ENCODE data around the gene OOSP1. TPM values are rescaled to one million over a fixed set of nuclear protein-coding genes. Genes with fewer than 3 reads are reported as not detected.
A peak's percentile ranks its signal among the peaks of the same experiment; 100 is the strongest.
"Not testable (repeated sequence)": the region's sequence is repeated elsewhere in the genome, so short reads cannot be mapped to it uniquely, and the experiment has no call there.

Gene OOSP1
- total and polyA plus RNA-seq, 2 experiments from 2014 or later = not detected

- no peaks in the 10 kb centered on the region for H3K9me2 ChIP-seq (ENCODE audit: insufficient read depth)
- no peaks in the 10 kb centered on the region for H3K9me3 ChIP-seq (ENCODE audit: low read depth)
- H3K36me3 ChIP-seq (ENCODE audit: low read depth) = no peaks in the 10 kb centered on the region
- no peak overlapping the region for H3K4me2 ChIP-seq (ENCODE audit: unreplicated experiment)
- H3K27ac ChIP-seq = no peak overlapping the region
- H3K27me3 ChIP-seq (replicated peaks; ENCODE audit: insufficient read depth) = no peaks in the 10 kb centered on the region
- H3K4me3 ChIP-seq = no peak overlapping the region
- H3F3A ChIP-seq (ENCODE audit: insufficient read depth) = no peaks in the 10 kb centered on the region
- TF ChIP-seq EZH2phosphoT487 (IDR thresholded peaks at IDR 0.05; ENCODE audit: insufficient read depth, low read depth) = no peak
- TF ChIP-seq EZH2 (IDR thresholded peaks at IDR 0.05; ENCODE audit: insufficient read depth, poor library complexity, severe bottlenecking) = no peak
- no peaks in the 10 kb centered on the region for H4K20me1 ChIP-seq (ENCODE audit: insufficient read depth)
- in situ Hi-C loops (cut with MboI) = no loop called here
- DNase-seq = no peak
- no peak overlapping the region for H3K9ac ChIP-seq
- no peak overlapping the region for H2AFZ ChIP-seq
- no peaks in the 10 kb centered on the region for H3K4me1 ChIP-seq (ENCODE audit: insufficient read depth)
- no peaks in the 10 kb centered on the region for H3K79me2 ChIP-seq (ENCODE audit: insufficient read depth)
- 40 to 48% methylated on average over 7 of the region's 7 CpGs for WGBS, 2 experiments (ENCODE audit: low coverage in 1 of 2, low lambda C conversion rate in 2 of 2, missing lambda C conversion rate in 2 of 2)
Observed at GRCh38 chr11:59898650-59899049, 39.6 kb upstream of the OOSP1 start.

GRCh38 chr11:59899532-59899931, 38.7 kb upstream of the OOSP1 start:
- H3K4me2 ChIP-seq (ENCODE audit: unreplicated experiment) = no peak overlapping the region
- H3K27me3 ChIP-seq (replicated peaks; ENCODE audit: insufficient read depth) = no peaks in the 10 kb centered on the region
- no peaks in the 10 kb centered on the region for H3F3A ChIP-seq (ENCODE audit: insufficient read depth)
- in situ Hi-C loops (cut with MboI) = no loop called here
- no peak for TF ChIP-seq EZH2 (IDR thresholded peaks at IDR 0.05; ENCODE audit: insufficient read depth, poor library complexity, severe bottlenecking)
- TF ChIP-seq EZH2phosphoT487 (IDR thresholded peaks at IDR 0.05; ENCODE audit: insufficient read depth, low read depth) = no peak
- no peaks in the 10 kb centered on the region for H3K79me2 ChIP-seq (ENCODE audit: insufficient read depth)
- H3K4me3 ChIP-seq = no peak overlapping the region
- H4K20me1 ChIP-seq (ENCODE audit: insufficient read depth) = no peaks in the 10 kb centered on the region
- WGBS, 2 experiments (ENCODE audit: low coverage in 1 of 2, low lambda C conversion rate in 2 of 2, missing lambda C conversion rate in 2 of 2) = 42 to 48% methylated on average over 11 of the region's 11 CpGs
- H3K4me1 ChIP-seq (ENCODE audit: insufficient read depth) = no peaks in the 10 kb centered on the region
- no peak overlapping the region for H3K9ac ChIP-seq
- no peak for DNase-seq
- no peaks in the 10 kb centered on the region for H3K36me3 ChIP-seq (ENCODE audit: low read depth)
- no peak overlapping the region for H3K27ac ChIP-seq
- no peaks in the 10 kb centered on the region for H3K9me3 ChIP-seq (ENCODE audit: low read depth)
- H2AFZ ChIP-seq = no peak overlapping the region
- H3K9me2 ChIP-seq (ENCODE audit: insufficient read depth) = no peaks in the 10 kb centered on the region

- H3K4me3 ChIP-seq = no peak overlapping the region
- H3K9me3 ChIP-seq (ENCODE audit: low read depth) = no peaks in the 10 kb centered on the region
- DNase-seq = no peak
- no peaks in the 10 kb centered on the region for H3F3A ChIP-seq (ENCODE audit: insufficient read depth)
- TF ChIP-seq EZH2phosphoT487 (IDR thresholded peaks at IDR 0.05; ENCODE audit: insufficient read depth, low read depth) = no peak
- TF ChIP-seq EZH2 (IDR thresholded peaks at IDR 0.05; ENCODE audit: insufficient read depth, poor library complexity, severe bottlenecking) = no peak
- H4K20me1 ChIP-seq (ENCODE audit: insufficient read depth) = no peaks in the 10 kb centered on the region
- H3K27me3 ChIP-seq (replicated peaks; ENCODE audit: insufficient read depth) = no peaks in the 10 kb centered on the region
- H3K9me2 ChIP-seq (ENCODE audit: insufficient read depth) = no peaks in the 10 kb centered on the region
- no peak overlapping the region for H2AFZ ChIP-seq
- H3K27ac ChIP-seq = no peak overlapping the region
- H3K4me1 ChIP-seq (ENCODE audit: insufficient read depth) = no peaks in the 10 kb centered on the region
- H3K9ac ChIP-seq = no peak overlapping the region
- no peaks in the 10 kb centered on the region for H3K79me2 ChIP-seq (ENCODE audit: insufficient read depth)
- H3K4me2 ChIP-seq (ENCODE audit: unreplicated experiment) = no peak overlapping the region
- in situ Hi-C loops (cut with MboI) = no loop called here
- no peaks in the 10 kb centered on the region for H3K36me3 ChIP-seq (ENCODE audit: low read depth)
- 5% methylated on average over 6 of the region's 6 CpGs for WGBS, 2 experiments (ENCODE audit: low coverage in 1 of 2, low lambda C conversion rate in 2 of 2, missing lambda C conversion rate in 2 of 2)
Observed at GRCh38 chr11:59900366-59901126, 37.7 kb upstream of the OOSP1 start.

GRCh38 chr11:59901306-59901705, 36.9 kb upstream of the OOSP1 start:
- DNase-seq = peak; percentile 64
- WGBS, 2 experiments (ENCODE audit: low coverage in 1 of 2, low lambda C conversion rate in 2 of 2, missing lambda C conversion rate in 2 of 2) = 22 to 33% methylated on average over 1 of the region's 1 CpG
- H3K27me3 ChIP-seq (replicated peaks; ENCODE audit: insufficient read depth) = no peaks in the 10 kb centered on the region
- H2AFZ ChIP-seq = no peak overlapping the region
- H3K4me3 ChIP-seq = no peak overlapping the region
- H3K79me2 ChIP-seq (ENCODE audit: insufficient read depth) = no peaks in the 10 kb centered on the region
- no peak overlapping the region for H3K4me2 ChIP-seq (ENCODE audit: unreplicated experiment)
- H3K9me3 ChIP-seq (ENCODE audit: low read depth) = no peaks in the 10 kb centered on the region
- H4K20me1 ChIP-seq (ENCODE audit: insufficient read depth) = no peaks in the 10 kb centered on the region
- no peaks in the 10 kb centered on the region for H3F3A ChIP-seq (ENCODE audit: insufficient read depth)
- H3K9me2 ChIP-seq (ENCODE audit: insufficient read depth) = no peaks in the 10 kb centered on the region
- H3K27ac ChIP-seq = no peak overlapping the region
- H3K9ac ChIP-seq = no peak overlapping the region
- H3K36me3 ChIP-seq (ENCODE audit: low read depth) = no peaks in the 10 kb centered on the region
- TF ChIP-seq EZH2 (IDR thresholded peaks at IDR 0.05; ENCODE audit: insufficient read depth, poor library complexity, severe bottlenecking) = no peak
- no peak for TF ChIP-seq EZH2phosphoT487 (IDR thresholded peaks at IDR 0.05; ENCODE audit: insufficient read depth, low read depth)
- H3K4me1 ChIP-seq (ENCODE audit: insufficient read depth) = no peaks in the 10 kb centered on the region
- in situ Hi-C loops (cut with MboI) = no loop called here

GRCh38 chr11:59903569-59903968, 34.7 kb upstream of the OOSP1 start:
- H3K4me3 ChIP-seq; H4K20me1 ChIP-seq (ENCODE audit: insufficient read depth); H3K4me1 ChIP-seq (ENCODE audit: insufficient read depth); H3F3A ChIP-seq (ENCODE audit: insufficient read depth); H3K36me3 ChIP-seq (ENCODE audit: low read depth); H3K9ac ChIP-seq; in situ Hi-C loops (cut with MboI); H2AFZ ChIP-seq; H3K79me2 ChIP-seq (ENCODE audit: insufficient read depth); H3K9me3 ChIP-seq (ENCODE audit: low read depth); H3K27ac ChIP-seq; DNase-seq; H3K4me2 ChIP-seq (ENCODE audit: unreplicated experiment); H3K27me3 ChIP-seq (replicated peaks; ENCODE audit: insufficient read depth); H3K9me2 ChIP-seq (ENCODE audit: insufficient read depth): not testable (repeated sequence)
- WGBS, 2 experiments (ENCODE audit: low coverage in 1 of 2, low lambda C conversion rate in 2 of 2, missing lambda C conversion rate in 2 of 2) = 18 to 40% methylated on average over 2 of the region's 2 CpGs
